Measurements from ENCODE around the gene GIT2. TPM values are rescaled to one million over a fixed set of nuclear protein-coding genes. Genes with fewer than 3 reads are reported as not detected.

GIT2 gene
- total and polyA plus RNA-seq, 2 donors (not counting 1 experiment from before 2014, with no cell fraction given), result 75.2 to 163 TPM

DNA sequence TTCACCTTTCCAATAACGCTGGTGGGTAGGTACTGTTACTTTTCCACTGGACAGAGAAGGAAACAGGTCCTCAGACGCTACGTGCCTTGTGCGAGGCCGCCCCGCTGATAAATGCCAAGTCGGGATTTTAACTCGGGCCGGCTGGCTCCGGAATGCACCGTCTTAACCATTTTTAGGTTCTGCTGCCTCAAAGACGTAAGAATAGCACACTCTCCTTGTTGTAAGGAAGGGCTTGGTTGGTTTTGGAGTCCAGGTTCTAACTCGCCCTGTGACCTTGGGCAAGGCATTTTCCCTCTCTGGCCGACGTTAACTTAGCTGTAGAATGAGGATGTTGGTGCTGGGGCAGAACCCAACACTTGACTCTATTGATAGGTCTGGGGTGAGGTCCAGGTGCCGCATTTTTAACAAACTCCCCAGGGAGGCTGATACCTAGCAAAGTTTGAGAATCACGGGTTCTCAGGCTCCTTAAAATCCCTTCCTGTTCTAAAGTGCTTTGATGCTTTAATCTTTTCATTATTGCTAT, 3.9 kb upstream of the GIT2 start:
- Histone ChIP-seq H3K79me2 (ENCODE audit: control insufficient read depth, insufficient read depth, low read length) (peaks cover 85% of the 10 kb centered on the region), H3K4me1 (ENCODE audit: control insufficient read depth in 2 of 2, insufficient read depth in 2 of 2, low read length in 2 of 2) (peaks cover 46 to 73% of the 10 kb centered on the region in 2 donors), H3K27ac (ENCODE audit: low read length in 2 of 2) (peak overlapping the region; percentile 42 to 93), H4K20me1 (ENCODE audit: control insufficient read depth, insufficient read depth, low read length, poor library complexity, severe bottlenecking) (peaks cover 20% of the 10 kb centered on the region), H3K4me2 (replicated peaks; ENCODE audit: low read depth, low read length, poor library complexity, severe bottlenecking) (peak overlapping the region; percentile 84), H3K4me3 (ENCODE audit: control extremely low read depth in 1 of 5, extremely low read depth in 1 of 5, insufficient read depth in 1 of 5, low read depth in 2 of 5, low read length in 4 of 5) (peak overlapping the region; percentile 76 to 93 (median 83)), H3K36me3 (replicated peaks in 1 of 2; ENCODE audit: control extremely low read depth in 1 of 2, control insufficient read depth in 1 of 2, extremely low read depth in 1 of 2, insufficient read depth in 2 of 2, low read length in 1 of 2) (peaks cover 6 to 13% of the 10 kb centered on the region in 2 experiments), H3K9me3 (ENCODE audit: control extremely low read depth in 1 of 3, control insufficient read depth in 2 of 3, insufficient read depth in 1 of 3, low read length in 2 of 3) (no peaks in the 10 kb centered on the region), H2AFZ (ENCODE audit: insufficient read depth, low read depth, low read length, poor library complexity, severe bottlenecking) (peak overlapping the region; percentile 77), H3K9ac (ENCODE audit: low read length) (peak overlapping the region; percentile 78), H3K27me3 (replicated peaks in 1 of 4; ENCODE audit: control extremely low read depth in 1 of 4, control insufficient read depth in 3 of 4, insufficient read depth in 4 of 4, low read length in 3 of 4) (no peaks in the 10 kb centered on the region)
- intact Hi-C loops (cut with micrococcal nuclease), result loop anchor here (1.0 to 10.0 kb wide), 4 partner anchors 11 to 288 kb away; partner anchors contain the start of genes ATP2A2, FAM222A and GLTP
- ChIA-PET CTCF (interaction anchor here (6.8 kb wide), 1 partner anchor 12 kb away, joined by 46 read pairs; no protein-coding TSS in a partner anchor), POLR2A (interaction anchor here (4.4 kb wide), 1 partner anchor 12 kb away, joined by 32 read pairs; no protein-coding TSS in a partner anchor)
- ATAC-seq (ENCODE audit: low read depth) (no peak), DNase-seq (peak; percentile 68)
- no peaks in the 10 kb centered on the region for H3K9me3 Mint-ChIP-seq (ENCODE audit: insufficient read depth)
- no peaks in the 10 kb centered on the region for H3K27me3 Mint-ChIP-seq
- 4% methylated on average over 14 of the region's 17 CpGs for WGBS (ENCODE audit: insufficient coverage)
- H3K4me3 Mint-ChIP-seq, result peak overlapping the region; percentile 100
- peak overlapping the region; percentile 98 for H3K27ac Mint-ChIP-seq
- no peak for TF ChIP-seq EZH2 (IDR thresholded peaks at IDR 0.05; ENCODE audit: borderline replicate concordance, insufficient read depth, low read depth, low read length, poor library complexity, severe bottlenecking)
- TF ChIP-seq, protein P1, sequence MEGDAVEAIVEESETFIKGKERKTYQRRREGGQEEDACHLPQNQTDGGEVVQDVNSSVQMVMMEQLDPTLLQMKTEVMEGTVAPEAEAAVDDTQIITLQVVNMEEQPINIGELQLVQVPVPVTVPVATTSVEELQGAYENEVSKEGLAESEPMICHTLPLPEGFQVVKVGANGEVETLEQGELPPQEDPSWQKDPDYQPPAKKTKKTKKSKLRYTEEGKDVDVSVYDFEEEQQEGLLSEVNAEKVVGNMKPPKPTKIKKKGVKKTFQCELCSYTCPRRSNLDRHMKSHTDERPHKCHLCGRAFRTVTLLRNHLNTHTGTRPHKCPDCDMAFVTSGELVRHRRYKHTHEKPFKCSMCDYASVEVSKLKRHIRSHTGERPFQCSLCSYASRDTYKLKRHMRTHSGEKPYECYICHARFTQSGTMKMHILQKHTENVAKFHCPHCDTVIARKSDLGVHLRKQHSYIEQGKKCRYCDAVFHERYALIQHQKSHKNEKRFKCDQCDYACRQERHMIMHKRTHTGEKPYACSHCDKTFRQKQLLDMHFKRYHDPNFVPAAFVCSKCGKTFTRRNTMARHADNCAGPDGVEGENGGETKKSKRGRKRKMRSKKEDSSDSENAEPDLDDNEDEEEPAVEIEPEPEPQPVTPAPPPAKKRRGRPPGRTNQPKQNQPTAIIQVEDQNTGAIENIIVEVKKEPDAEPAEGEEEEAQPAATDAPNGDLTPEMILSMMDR (IDR thresholded peaks at IDR 0.05), result no peak
- H3K4me1 Mint-ChIP-seq, result peaks cover 72% of the 10 kb centered on the region

DNA sequence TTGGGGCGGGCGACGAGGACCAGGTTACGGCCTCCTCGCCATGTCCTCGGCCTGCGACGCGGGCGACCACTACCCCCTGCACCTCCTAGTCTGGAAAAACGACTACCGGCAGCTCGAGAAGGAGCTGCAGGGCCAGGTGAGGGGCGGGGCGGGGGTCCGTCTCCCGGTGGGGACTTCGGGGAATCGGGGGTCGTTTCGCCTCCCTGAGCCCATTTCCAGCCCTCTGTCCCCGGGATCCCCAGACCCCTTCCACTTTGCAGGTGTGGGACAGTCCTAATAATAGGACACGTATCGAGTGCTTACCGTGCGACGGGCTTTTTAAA, 3.4 kb upstream of the GIT2 start:
- Histone ChIP-seq H4K20me1 (ENCODE audit: control insufficient read depth, insufficient read depth, low read length, poor library complexity, severe bottlenecking) (peaks cover 19% of the 10 kb centered on the region), H2AFZ (ENCODE audit: insufficient read depth, low read depth, low read length, poor library complexity, severe bottlenecking) (peak overlapping the region; percentile 77), H3K36me3 (replicated peaks in 1 of 2; ENCODE audit: control extremely low read depth in 1 of 2, control insufficient read depth in 1 of 2, extremely low read depth in 1 of 2, insufficient read depth in 2 of 2, low read length in 1 of 2) (peaks cover 6 to 13% of the 10 kb centered on the region in 2 experiments), H3K27me3 (replicated peaks in 1 of 4; ENCODE audit: control extremely low read depth in 1 of 4, control insufficient read depth in 3 of 4, insufficient read depth in 4 of 4, low read length in 3 of 4) (no peaks in the 10 kb centered on the region), H3K9me3 (ENCODE audit: control extremely low read depth in 1 of 3, control insufficient read depth in 2 of 3, insufficient read depth in 1 of 3, low read length in 2 of 3) (no peaks in the 10 kb centered on the region), H3K79me2 (ENCODE audit: control insufficient read depth, insufficient read depth, low read length) (peaks cover 86% of the 10 kb centered on the region), H3K27ac (ENCODE audit: low read length in 2 of 2) (peak overlapping the region; percentile 42 to 93), H3K4me2 (replicated peaks; ENCODE audit: low read depth, low read length, poor library complexity, severe bottlenecking) (peak overlapping the region; percentile 84), H3K4me3 (ENCODE audit: control extremely low read depth in 1 of 5, extremely low read depth in 1 of 5, insufficient read depth in 1 of 5, low read depth in 2 of 5, low read length in 4 of 5) (peak overlapping the region; percentile 76 to 93 (median 83)), H3K4me1 (ENCODE audit: control insufficient read depth in 2 of 2, insufficient read depth in 2 of 2, low read length in 2 of 2) (peaks cover 45 to 68% of the 10 kb centered on the region in 2 donors), H3K9ac (ENCODE audit: low read length) (peak overlapping the region; percentile 78)
- Mint-ChIP-seq H3K4me3 (peak overlapping the region; percentile 100), H3K9me3 (ENCODE audit: insufficient read depth) (no peaks in the 10 kb centered on the region), H3K27ac (peak overlapping the region; percentile 98), H3K4me1 (peaks cover 72% of the 10 kb centered on the region), H3K27me3 (no peaks in the 10 kb centered on the region)
- ATAC-seq (ENCODE audit: low read depth) (no peak), DNase-seq (no peak)
- under 1% methylated on average over 21 of the region's 27 CpGs for WGBS (ENCODE audit: insufficient coverage)
- intact Hi-C loops (cut with micrococcal nuclease), result loop anchor here (1.0 to 10.0 kb wide), 4 partner anchors 12 to 287 kb away; partner anchors contain the start of genes ATP2A2, FAM222A and GLTP
- ChIA-PET CTCF (interaction anchor here (6.8 kb wide), 1 partner anchor 12 kb away, joined by 46 read pairs; no protein-coding TSS in a partner anchor), POLR2A (interaction anchor here (0.6 to 4.4 kb wide), 2 partner anchors 12 to 431 kb away, joined by 5 to 32 read pairs; no protein-coding TSS in a partner anchor)
- TF ChIP-seq EZH2 (IDR thresholded peaks at IDR 0.05; ENCODE audit: borderline replicate concordance, insufficient read depth, low read depth, low read length, poor library complexity, severe bottlenecking), result no peak
- TF ChIP-seq, protein P1 (IDR thresholded peaks at IDR 0.05), result no peak

All from B cell (primary cell).